Measurements from ENCODE around the gene RASD2.

- no peak for TF ChIP-seq CTCF (IDR thresholded peaks at IDR 0.05)
- TF ChIP-seq EZH2 (IDR thresholded peaks at IDR 0.05; ENCODE audit: borderline replicate concordance, insufficient read depth, low read depth, low read length, poor library complexity, severe bottlenecking), result no peak
These were observed 42.4 kb upstream of the RASD2 start for GRCh38 chr22:35498026-35498800.

Measured in B cell (primary cell).